ENCODE data around the gene FBXW5. TPM values are rescaled to one million over a fixed set of nuclear protein-coding genes. Genes with fewer than 3 reads are reported as not detected.
A peak's percentile ranks its signal among the peaks of the same experiment; 100 is the strongest.

FBXW5 gene
- total RNA-seq, 2 experiments from 2014 or later = 118 to 119 TPM

GRCh38 chr9:136956604-136957003, 12.1 kb upstream of the FBXW5 start:
- ChIA-PET POLR2A (no interaction called here), CTCF (no interaction called here)
- H3K9me3 Mint-ChIP-seq = peaks cover 7% of the 10 kb centered on the region
- H3K4me1 Mint-ChIP-seq = peaks cover 13% of the 10 kb centered on the region
- H3K27ac Mint-ChIP-seq = no peak overlapping the region
- no peaks in the 10 kb centered on the region for H3K27me3 Mint-ChIP-seq
- H3K36me3 Mint-ChIP-seq (ENCODE audit: low read depth) = no peaks in the 10 kb centered on the region
- no peak for DNase-seq
- no peak overlapping the region for H3K4me3 Mint-ChIP-seq

- Mint-ChIP-seq H3K27ac (no peak overlapping the region), H3K36me3 (ENCODE audit: low read depth) (no peaks in the 10 kb centered on the region), H3K27me3 (no peaks in the 10 kb centered on the region), H3K4me1 (peaks cover 11% of the 10 kb centered on the region), H3K9me3 (peaks cover 7% of the 10 kb centered on the region), H3K4me3 (no peak overlapping the region)
- DNase-seq = no peak
- ChIA-PET CTCF (no interaction called here), POLR2A (no interaction called here)
These were observed 11.4 kb upstream of the FBXW5 start for GRCh38 chr9:136955943-136956335.

- Mint-ChIP-seq H3K36me3 (ENCODE audit: low read depth) (no peaks in the 10 kb centered on the region), H3K27me3 (no peaks in the 10 kb centered on the region), H3K9me3 (peaks cover 7% of the 10 kb centered on the region), H3K27ac (no peak overlapping the region), H3K4me1 (peaks cover 8% of the 10 kb centered on the region), H3K4me3 (no peak overlapping the region)
- ChIA-PET CTCF (no interaction called here), POLR2A (interaction anchor here (1.1 to 1.4 kb wide), 2 partner anchors 9 to 13 kb away, joined by 3 read pairs; no protein-coding TSS in a partner anchor)
- DNase-seq = no peak
These were observed 10.8 kb upstream of the FBXW5 start for GRCh38 chr9:136955202-136955942.

- peaks cover 6% of the 10 kb centered on the region for H3K4me1 Mint-ChIP-seq
These were observed 9.9 kb upstream of the FBXW5 start for GRCh38 chr9:136954270-136955083.

GRCh38 chr9:136953771-136954269, 9.3 kb upstream of the FBXW5 start:
- CTCF ChIA-PET = no interaction called here
- no peaks in the 10 kb centered on the region for H3K27me3 Mint-ChIP-seq
- H3K4me3 Mint-ChIP-seq = no peak overlapping the region
- no peaks in the 10 kb centered on the region for H3K36me3 Mint-ChIP-seq (ENCODE audit: low read depth)
- H3K27ac Mint-ChIP-seq = no peak overlapping the region
- peaks cover 5% of the 10 kb centered on the region for H3K4me1 Mint-ChIP-seq
- no peak for DNase-seq
- H3K9me3 Mint-ChIP-seq = peaks cover 7% of the 10 kb centered on the region
- POLR2A ChIA-PET = interaction anchor here (0.6 to 1.4 kb wide), 5 partner anchors 10 to 287 kb away, joined by 3 read pairs; partner anchors contain the start of gene TUBB4B

More at GRCh38 chr9:136954270-136955083, 9.9 kb upstream of the FBXW5 start:
- Mint-ChIP-seq H3K36me3 (ENCODE audit: low read depth) (no peaks in the 10 kb centered on the region), H3K4me3 (no peak overlapping the region), H3K27ac (no peak overlapping the region), H3K27me3 (no peaks in the 10 kb centered on the region), H3K9me3 (peaks cover 7% of the 10 kb centered on the region)
- POLR2A ChIA-PET = interaction anchor here (0.6 to 1.4 kb wide), 4 partner anchors 10 to 81 kb away, joined by 3 read pairs; no protein-coding TSS in a partner anchor
- DNase-seq = no peak
- CTCF ChIA-PET = no interaction called here

GRCh38 chr9:136952876-136953770, 8.6 kb upstream of the FBXW5 start:
- CTCF ChIA-PET = interaction anchor here (1.1 kb wide), 1 partner anchor 76 kb away, joined by 4 read pairs; no protein-coding TSS in a partner anchor
- no peaks in the 10 kb centered on the region for H3K36me3 Mint-ChIP-seq (ENCODE audit: low read depth)
- H3K27me3 Mint-ChIP-seq = no peaks in the 10 kb centered on the region
- H3K27ac Mint-ChIP-seq = no peak overlapping the region
- H3K9me3 Mint-ChIP-seq = peaks cover 7% of the 10 kb centered on the region
- no peak for DNase-seq
- POLR2A ChIA-PET = interaction anchor here (1.3 kb wide), 1 partner anchor 288 kb away, joined by 3 read pairs; the partner anchor contains the start of gene TUBB4B
- no peak overlapping the region for H3K4me3 Mint-ChIP-seq
- H3K4me1 Mint-ChIP-seq = peaks cover 8% of the 10 kb centered on the region

- Mint-ChIP-seq H3K27ac (no peak overlapping the region), H3K36me3 (ENCODE audit: low read depth) (no peaks in the 10 kb centered on the region), H3K4me3 (no peak overlapping the region), H3K4me1 (peaks cover 10% of the 10 kb centered on the region), H3K9me3 (peaks cover 7% of the 10 kb centered on the region), H3K27me3 (no peaks in the 10 kb centered on the region)
- POLR2A ChIA-PET = no interaction called here
- DNase-seq = no peak
- CTCF ChIA-PET = interaction anchor here (1.1 kb wide), 1 partner anchor 77 kb away, joined by 4 read pairs; no protein-coding TSS in a partner anchor
These were observed 7.8 kb upstream of the FBXW5 start for GRCh38 chr9:136952321-136952850.

GRCh38 chr9:136951541-136952320, 7.2 kb upstream of the FBXW5 start, which contains the start of gene LCN12:
Gene LCN12, plus strand, starts transcription at chr9:136952273. Its CDS starts 55 bp downstream, at chr9:136952328.
- Mint-ChIP-seq H3K36me3 (ENCODE audit: low read depth) (no peaks in the 10 kb centered on the region), H3K4me3 (no peak within 1 kb of the TSS), H3K9me3 (peaks cover 7% of the 10 kb centered on the region), H3K27ac (no peak within 1 kb of the TSS), H3K4me1 (peaks cover 12% of the 10 kb centered on the region), H3K27me3 (no peaks in the 10 kb centered on the region)
- DNase-seq = no peak
- ChIA-PET CTCF (interaction anchor here (0.7 to 1.2 kb wide), 2 partner anchors 11 to 78 kb away, joined by 3 read pairs; no protein-coding TSS in a partner anchor), POLR2A (interaction anchor here (1.0 to 2.5 kb wide), 5 partner anchors 9 to 77 kb away, joined by 3 to 8 read pairs (median 6); partner anchors contain the start of gene PAXX)

GRCh38 chr9:136950656-136951276, 6.2 kb upstream of the FBXW5 start:
- H3K4me1 Mint-ChIP-seq = peaks cover 12% of the 10 kb centered on the region
- POLR2A ChIA-PET = interaction anchor here (0.8 to 2.5 kb wide), 6 partner anchors 8 to 78 kb away, joined by 3 to 8 read pairs (median 6); partner anchors contain the start of gene PAXX
- H3K4me3 Mint-ChIP-seq = peak overlapping the region; percentile 79
- no peaks in the 10 kb centered on the region for H3K9me3 Mint-ChIP-seq
- peak overlapping the region; percentile 74 for H3K27ac Mint-ChIP-seq
- H3K36me3 Mint-ChIP-seq (ENCODE audit: low read depth) = no peaks in the 10 kb centered on the region
- no peaks in the 10 kb centered on the region for H3K27me3 Mint-ChIP-seq
- DNase-seq = no peak
- CTCF ChIA-PET = interaction anchor here (0.7 to 1.9 kb wide), 3 partner anchors 12 to 79 kb away, joined by 3 to 4 read pairs (median 3); partner anchors contain the start of gene CLIC3

GRCh38 chr9:136949817-136950655, 5.5 kb upstream of the FBXW5 start:
- CTCF ChIA-PET = interaction anchor here (1.0 to 7.2 kb wide), 4 partner anchors 42 to 108 kb away, joined by 3 to 149 read pairs (median 6); partner anchors contain the start of genes AJM1, CLIC3, FUT7 and PAXX
- no peaks in the 10 kb centered on the region for H3K36me3 Mint-ChIP-seq (ENCODE audit: low read depth)
- H3K27ac Mint-ChIP-seq = peak overlapping the region; percentile 79
- peak; percentile 98 for DNase-seq
- no peaks in the 10 kb centered on the region for H3K9me3 Mint-ChIP-seq
- POLR2A ChIA-PET = interaction anchor here (0.8 to 3.1 kb wide), 5 partner anchors 9 to 48 kb away, joined by 3 to 10 read pairs (median 6); partner anchors contain the start of gene PAXX
- H3K4me1 Mint-ChIP-seq = peaks cover 12% of the 10 kb centered on the region
- H3K4me3 Mint-ChIP-seq = peak overlapping the region; percentile 81
- H3K27me3 Mint-ChIP-seq = no peaks in the 10 kb centered on the region
